Activated CD4-positive, alpha-beta T cell treated with anti-CD3 and anti-CD28 coated beads, Interleukin-2, Interleukin-6, amounts not matched to agents 100 ng/mL and 50 ng/mL, durations not matched to agents 16 hours and 8 hours (primary cell): ENCODE measurements around the gene DISP3.

Experiments used
- DNase-seq: peaks from one replicate; pipeline ENCODE4 v3.0.0-alpha.2; 2020

Gene DISP3

GRCh38 chr1:11458811-11459275 is 20.1 kb upstream of the DISP3 start:
- DNase-seq: no peak

- DNase-seq: no peak
Measured at GRCh38 chr1:11461531-11462137, 17.3 kb upstream of the DISP3 start.

- no peak for DNase-seq
Measured at GRCh38 chr1:11462224-11462923, 16.6 kb upstream of the DISP3 start.

GRCh38 chr1:11463177-11463576 is 15.8 kb upstream of the DISP3 start:
- no peak for DNase-seq

- no peak for DNase-seq
Measured at GRCh38 chr1:11465307-11465706, 13.6 kb upstream of the DISP3 start.

GRCh38 chr1:11466416-11466815 is 12.5 kb upstream of the DISP3 start:
- no peak for DNase-seq

GRCh38 chr1:11468878-11469277 is 10.1 kb upstream of the DISP3 start:
- DNase-seq: no peak

GRCh38 chr1:11470912-11471311 is 8.0 kb upstream of the DISP3 start:
- DNase-seq: no peak

GRCh38 chr1:11471473-11471872 is 7.5 kb upstream of the DISP3 start:
- no peak for DNase-seq

GRCh38 chr1:11472284-11472683 is 6.7 kb upstream of the DISP3 start:
- DNase-seq: no peak

GRCh38 chr1:11472741-11473140 is 6.2 kb upstream of the DISP3 start:
- DNase-seq: no peak

- DNase-seq: peak; percentile 13
Measured at GRCh38 chr1:11473491-11474034, 5.4 kb upstream of the DISP3 start.

- DNase-seq: no peak
Measured at GRCh38 chr1:11474826-11475225, 4.1 kb upstream of the DISP3 start.

GRCh38 chr1:11475748-11476147 is 3.2 kb upstream of the DISP3 start:
- DNase-seq: no peak

- DNase-seq: no peak
Measured at GRCh38 chr1:11479375-11479979, 522 bp downstream of the DISP3 start.

GRCh38 chr1:11481019-11481418 is 2.1 kb downstream of the DISP3 start:
- no peak for DNase-seq

- no peak for DNase-seq
Measured at GRCh38 chr1:11482198-11482597, 3.2 kb downstream of the DISP3 start.

GRCh38 chr1:11482701-11483479 is 3.9 kb downstream of the DISP3 start:
- no peak for DNase-seq

- no peak for DNase-seq
Measured at GRCh38 chr1:11483581-11484320, 4.8 kb downstream of the DISP3 start.

GRCh38 chr1:11484321-11484655 is 5.3 kb downstream of the DISP3 start:
- no peak for DNase-seq

GRCh38 chr1:11485191-11485590 is 6.2 kb downstream of the DISP3 start:
- DNase-seq: no peak

- no peak for DNase-seq
Measured at GRCh38 chr1:11486231-11487009, 7.5 kb downstream of the DISP3 start.
